AG08396 (cell line): ENCODE data around the gene ARPC4.

Experiments used
- DNase-seq: peaks from one replicate; pipeline ENCODE4 v3.0.0; 2012; ENCODE audit warnings: low spot score, mixed read lengths

ARPC4 gene

DNA sequence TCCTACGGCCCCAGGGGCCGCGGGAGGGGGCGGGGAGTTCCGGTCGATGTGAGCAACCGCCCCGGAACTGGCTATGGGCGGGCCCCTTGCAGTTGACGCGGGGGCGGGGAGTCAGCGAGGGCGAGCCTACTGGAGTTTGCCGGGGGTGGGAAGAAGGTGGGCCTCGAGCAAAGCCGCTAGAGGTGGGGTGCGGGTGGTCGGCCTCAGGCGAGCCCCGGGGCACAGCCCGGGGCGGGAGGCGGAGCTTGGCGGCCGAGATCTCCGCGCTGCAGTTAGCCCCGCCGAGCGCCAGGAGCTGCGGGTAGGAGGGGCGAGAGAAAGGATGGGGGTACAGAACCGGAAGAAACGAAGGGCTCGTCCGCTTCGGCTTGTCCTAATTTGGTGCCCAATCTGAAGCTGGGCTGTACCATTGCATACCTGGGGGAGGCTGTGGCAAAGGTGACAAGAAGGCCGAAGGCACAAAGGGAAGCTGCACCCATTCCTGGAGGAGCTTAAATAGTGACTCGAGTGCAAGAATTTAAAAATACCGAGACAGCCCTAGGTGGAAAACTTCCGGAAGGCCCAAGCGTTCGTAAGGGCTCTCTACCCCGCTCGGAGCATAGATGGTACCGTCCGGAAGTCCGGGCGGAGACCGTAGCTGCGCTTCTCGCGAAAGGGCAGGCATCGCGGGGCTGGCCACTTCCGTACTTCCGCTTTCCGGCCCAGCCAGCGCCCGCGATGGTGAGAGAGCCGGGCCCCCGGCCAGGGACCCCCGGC lies at the start of gene ARPC4, which contains the start of gene TADA3:
Gene ARPC4, plus strand, starts transcription at position 678 of the 756 bp plus-strand sequence. Its CDS starts 40 bp downstream, at position 718.
Gene TADA3, minus strand, starts transcription at position 69 of the 756 bp plus-strand sequence. CDS start 1,007 bp downstream, outside the sequence.
- DNase-seq = peak; percentile 95

DNA sequence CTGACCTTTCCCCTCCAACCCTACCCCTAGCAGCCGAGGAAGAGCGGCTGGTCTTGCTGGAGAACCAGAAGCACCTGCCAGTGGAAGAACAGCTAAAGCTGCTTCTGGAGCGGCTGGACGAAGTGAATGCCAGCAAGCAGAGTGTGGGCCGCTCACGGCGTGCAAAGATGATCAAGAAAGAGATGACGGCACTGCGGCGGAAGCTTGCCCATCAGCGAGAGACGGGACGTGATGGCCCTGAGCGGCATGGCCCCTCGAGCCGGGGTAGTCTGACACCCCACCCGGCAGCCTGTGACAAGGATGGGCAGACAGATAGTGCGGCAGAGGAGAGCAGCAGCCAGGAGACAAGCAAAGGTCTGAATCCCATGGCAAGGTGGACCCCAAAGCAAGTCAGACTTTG lies 49.3 kb upstream of the ARPC4 start:
- no peak for DNase-seq

DNA sequence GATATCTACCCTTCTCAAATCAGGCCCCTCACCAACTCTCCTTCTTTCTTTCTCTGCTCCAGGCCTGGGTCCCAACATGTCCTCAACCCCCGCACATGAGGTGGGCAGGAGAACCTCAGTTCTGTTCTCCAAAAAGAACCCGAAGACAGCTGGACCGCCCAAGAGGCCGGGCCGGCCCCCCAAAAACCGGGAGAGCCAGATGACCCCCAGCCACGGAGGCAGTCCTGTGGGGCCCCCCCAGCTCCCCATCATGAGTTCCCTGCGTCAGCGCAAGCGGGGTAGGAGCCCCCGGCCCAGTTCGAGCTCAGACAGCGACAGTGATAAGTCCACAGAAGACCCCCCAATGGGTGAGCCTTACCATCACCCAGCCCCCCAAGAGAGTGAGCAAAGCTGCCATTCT lies 48.7 kb upstream of the ARPC4 start:
- no peak for DNase-seq

DNA sequence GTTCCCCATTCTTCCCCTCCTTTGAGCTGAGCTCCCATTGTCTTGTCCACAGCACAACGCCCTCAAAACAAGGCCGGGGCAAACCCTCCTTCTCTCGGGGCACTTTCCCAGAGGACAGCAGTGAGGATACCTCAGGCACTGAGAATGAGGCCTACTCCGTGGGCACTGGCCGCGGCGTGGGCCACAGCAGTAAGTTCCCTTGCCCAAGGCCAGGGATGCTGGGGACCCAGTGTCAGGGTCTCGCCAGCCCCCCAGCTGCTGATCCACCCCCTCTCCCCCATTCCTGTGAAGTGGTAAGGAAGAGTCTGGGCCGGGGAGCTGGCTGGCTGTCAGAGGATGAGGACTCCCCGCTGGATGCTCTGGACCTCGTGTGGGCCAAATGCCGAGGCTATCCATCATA lies 47.4 kb upstream of the ARPC4 start:
- no peak for DNase-seq

DNA sequence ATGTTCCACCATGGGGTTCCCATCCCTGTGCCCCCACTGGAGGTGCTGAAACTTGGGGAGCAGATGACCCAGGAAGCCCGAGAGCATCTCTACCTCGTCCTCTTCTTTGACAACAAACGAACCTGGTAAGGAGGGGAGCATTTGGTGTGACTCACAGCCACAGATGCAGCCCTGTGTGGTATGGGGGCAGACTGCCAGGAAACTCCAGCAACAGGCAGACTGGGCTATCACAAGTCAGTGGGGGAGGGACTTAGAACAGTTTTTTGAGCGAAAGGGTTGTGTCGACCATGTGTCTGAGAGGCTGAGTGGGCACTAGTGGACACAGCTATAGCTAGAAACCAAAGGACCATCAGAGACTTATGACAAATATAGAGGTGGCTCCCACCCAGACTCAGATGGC lies 46.6 kb upstream of the ARPC4 start:
- DNase-seq = peak; percentile 80

DNA sequence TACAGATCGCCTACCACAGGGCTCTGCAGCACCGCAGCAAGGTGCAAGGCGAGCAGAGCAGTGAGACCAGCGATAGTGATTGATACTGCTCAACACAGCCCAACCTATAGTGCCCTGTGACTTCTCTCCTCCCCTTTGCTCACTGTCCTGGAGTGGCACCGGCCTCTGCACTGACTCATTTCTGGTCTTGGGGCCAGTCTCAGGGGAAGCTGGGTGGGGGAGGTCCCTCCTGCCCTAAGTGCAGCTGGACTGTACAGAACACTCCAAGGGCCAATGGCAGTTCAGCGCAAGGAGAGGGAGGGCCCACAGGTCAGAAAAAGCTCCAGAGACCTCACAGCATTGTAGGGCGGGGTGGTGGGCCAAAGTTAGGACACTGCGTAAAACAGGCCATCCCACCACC lies 45.6 kb upstream of the ARPC4 start:
- no peak for DNase-seq

DNA sequence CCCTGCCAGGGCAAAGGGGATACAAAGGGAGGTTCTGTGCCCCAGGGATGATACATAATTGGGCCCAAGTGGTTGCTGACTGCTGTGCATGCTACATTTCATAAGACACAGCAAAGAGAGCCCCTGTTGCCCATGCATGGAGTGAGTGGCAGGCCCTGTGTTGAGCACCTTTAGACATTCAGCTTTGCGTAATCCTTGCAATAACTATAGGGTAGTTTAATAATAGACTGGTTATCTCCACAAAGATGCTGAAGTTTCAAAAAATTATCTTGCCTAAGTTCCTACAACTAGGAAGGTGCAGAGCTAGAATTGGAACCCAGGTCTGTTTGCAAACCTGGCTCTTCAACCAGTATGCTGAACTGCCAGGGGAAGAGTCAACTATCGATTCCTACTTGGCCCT lies 44.9 kb upstream of the ARPC4 start:
- no peak for DNase-seq

DNA sequence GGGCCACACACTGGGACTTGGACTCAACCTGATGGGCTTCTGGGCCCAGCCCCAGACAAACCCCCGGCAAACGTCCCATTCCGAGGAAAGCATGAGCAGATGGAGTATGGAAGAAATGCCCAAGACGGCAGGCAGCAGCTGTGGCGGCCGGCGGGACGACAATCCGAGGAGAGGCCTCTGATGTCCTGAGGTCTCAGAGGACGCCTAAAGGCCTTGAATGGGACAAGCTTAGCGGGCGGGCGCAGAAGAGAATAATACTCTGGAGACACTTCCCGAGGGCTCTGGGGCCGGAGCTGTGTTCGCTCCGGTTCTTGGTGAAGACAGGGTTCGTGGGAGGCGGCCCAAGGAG lies 43.6 kb upstream of the ARPC4 start:
- no peak for DNase-seq

DNA sequence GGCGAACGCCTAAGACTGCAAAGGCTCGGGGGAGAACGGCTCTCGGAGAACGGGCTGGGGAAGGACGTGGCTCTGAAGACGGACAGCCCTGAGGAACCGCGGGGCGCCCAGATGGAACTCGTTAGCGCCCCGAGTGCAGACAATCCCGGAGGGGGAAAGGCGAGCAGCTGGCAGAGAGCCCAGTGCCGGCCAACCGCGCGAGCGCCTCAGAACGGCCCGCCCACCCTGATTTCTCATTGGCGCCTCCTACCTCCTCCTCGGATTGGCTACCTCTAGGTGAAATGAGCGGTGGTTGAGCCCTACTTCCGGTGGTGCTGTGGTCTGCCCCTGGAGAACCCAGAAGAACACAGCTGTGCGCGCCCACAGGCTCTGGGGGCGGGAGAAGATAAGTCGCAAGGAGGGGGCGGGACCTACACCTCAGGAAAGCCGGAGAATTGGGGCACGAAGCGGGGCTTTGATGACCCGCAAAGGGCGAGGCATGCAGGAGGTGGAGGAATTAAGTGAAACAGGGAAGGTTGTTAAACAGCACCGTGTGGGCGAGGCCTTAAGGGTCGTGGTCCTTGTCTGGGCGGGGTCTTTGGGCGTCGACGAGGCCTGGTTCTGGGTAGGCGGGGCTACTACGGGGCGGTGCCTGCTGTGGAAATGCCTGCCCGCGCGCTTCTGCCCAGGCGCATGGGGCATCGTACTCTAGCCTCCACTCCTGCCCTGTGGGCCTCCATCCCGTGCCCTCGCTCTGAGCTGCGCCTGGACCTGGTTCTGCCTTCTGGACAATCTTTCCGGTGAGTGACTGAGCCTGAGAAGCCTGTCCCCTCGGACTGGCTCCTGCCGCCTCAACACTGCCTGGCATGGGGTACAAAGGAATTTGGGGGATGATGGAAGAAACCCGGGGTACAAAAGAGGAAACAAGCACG lies 43.0 kb upstream of the ARPC4 start, which contains the start of gene OGG1:
Gene OGG1, plus strand, starts transcription at position 308 of the 911 bp plus-strand sequence. Its CDS starts 335 bp downstream, at position 643.
- peak; percentile 97 for DNase-seq

DNA sequence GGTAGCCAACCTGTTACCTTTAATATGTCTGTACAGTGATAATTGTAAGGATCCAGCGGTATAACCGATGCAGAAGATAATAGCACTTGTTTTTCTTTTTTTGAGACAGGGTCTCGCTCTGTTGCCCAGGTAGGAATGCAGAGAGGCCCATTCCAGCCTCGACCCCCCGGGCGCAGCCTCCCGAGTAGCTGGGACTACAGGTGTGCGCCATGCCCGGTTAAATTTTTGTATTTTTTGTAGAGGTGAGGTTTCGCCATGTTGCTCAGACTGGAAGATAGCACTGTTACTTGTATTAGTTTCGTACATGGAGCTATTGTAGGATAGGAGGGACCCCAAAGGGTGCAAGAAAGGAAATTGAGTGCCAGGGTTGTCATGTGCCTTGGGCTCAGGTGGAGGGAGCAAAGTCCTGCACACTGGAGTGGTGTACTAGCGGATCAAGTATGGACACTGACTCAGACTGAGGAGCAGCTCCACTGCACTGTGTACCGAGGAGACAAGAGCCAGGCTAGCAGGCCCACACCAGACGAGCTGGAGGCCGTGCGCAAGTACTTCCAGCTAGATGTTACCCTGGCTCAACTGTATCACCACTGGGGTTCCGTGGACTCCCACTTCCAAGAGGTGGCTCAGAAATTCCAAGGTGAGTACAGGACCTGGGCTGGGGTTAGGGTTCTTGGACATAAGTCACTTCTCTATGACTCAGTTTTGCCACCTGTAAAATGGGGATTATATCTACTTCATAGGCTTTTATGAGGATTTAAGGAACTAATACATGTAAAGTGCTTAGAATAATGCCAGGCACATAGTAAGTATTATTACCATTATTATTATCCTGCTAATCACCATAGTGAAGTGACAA lies 42.1 kb upstream of the ARPC4 start:
- DNase-seq = no peak

DNA sequence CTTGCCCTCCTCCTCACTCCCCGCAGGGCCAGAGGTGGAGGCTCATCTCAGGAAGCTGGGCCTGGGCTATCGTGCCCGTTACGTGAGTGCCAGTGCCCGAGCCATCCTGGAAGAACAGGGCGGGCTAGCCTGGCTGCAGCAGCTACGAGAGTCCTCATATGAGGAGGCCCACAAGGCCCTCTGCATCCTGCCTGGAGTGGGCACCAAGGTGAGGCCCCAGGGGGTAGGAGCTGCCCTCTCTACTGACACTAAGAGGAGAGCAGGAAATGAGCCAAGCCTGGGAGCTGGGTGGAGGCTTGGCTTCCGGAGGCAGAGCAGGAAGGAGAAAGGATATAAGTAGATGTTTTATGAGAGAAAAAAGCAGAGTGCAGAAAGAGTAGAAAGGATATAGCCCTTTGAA lies 38.2 kb upstream of the ARPC4 start:
- DNase-seq = no peak

DNA sequence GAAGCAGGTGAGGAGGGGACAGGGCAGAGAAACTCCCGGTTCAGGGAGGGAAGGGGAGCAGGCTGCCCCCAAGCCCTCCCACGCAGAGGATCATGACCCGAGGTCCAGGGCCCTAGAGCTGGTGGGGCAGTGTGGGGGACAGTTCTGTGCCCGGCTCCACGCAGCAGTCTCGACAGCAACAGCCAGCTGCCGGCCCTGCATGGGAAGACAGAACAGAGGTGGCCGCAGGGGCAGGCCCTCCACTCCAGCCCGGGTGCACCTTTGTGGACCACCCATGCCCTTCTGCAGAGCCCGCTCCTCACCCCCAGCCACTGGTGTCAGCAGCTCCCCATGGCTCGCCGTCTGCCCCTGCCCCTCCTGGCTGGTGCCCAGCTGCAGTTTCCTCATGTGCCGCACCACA lies 35.5 kb upstream of the ARPC4 start:
- DNase-seq = no peak

DNA sequence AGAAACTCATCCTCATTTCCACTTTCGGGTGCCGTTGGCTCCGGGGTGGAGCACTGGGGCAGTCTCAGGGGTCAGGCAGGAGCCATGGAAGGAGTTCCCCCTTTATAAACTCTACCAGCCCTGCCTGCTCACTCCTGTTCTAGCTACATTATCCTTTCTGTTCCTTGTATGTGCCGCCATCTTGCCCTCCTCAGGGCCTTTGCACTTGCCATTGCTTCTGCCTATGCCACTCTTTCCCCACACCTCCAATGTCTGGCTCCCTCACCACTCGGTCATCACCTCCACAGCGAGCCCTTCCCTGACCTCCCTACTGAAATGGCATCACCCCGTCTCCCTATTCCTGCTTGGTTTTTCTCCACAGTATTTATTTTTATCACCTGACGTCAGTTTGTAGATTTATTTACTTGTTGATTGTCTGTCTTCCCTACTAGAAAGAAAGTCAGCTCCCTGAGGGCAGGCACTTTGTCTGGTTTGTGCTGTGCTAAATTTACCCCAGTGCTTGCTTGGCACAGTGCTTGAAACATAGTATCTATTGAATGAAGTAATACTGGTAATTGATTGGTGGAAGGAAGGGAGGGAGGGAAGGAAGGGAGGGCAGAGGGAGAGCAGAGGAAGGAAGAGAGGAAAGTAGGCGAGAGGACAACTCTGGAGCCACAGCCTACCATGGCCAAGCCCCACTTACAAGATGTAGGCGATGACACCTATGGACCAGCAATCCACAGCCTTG lies 31.9 kb upstream of the ARPC4 start:
- no peak for DNase-seq

DNA sequence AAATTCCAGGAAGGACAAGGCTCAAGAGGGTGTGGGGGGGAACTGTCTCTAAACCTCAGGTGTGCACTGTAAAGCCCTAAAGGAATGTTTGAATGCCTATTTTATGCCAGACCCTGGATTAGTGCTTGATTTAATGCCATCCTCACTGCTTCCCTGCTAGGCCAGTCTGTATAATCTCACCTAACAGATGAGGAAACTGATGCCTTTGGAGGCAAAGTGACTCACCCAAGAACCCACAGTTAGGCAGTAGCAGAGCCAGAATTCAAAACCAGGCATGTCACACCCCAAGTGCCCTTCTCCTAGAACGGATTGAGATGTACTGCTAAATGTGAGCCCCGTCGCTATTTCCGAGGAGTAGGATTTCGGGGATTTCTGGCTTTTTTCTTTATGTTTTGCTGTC lies 31.0 kb upstream of the ARPC4 start:
- DNase-seq = no peak

DNA sequence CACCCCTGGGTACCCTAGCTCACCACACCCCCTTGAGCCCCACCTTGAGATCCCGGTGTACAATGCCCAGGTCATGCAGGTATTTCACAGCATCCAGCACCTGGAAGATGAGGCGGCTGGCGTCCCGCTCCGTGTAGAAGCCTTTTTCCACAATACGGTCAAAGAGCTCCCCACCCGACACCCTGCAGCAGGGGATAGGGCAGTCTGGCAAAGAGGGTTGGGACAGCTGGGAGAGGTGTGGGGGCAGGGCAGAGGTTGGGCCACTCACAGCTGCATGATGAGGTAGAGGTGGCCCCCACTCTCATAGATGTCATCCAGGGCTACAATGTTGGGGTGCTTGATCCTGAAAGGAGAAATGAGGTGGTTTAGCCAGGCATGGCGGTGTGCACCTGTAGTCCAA lies 30.0 kb upstream of the ARPC4 start:
- no peak for DNase-seq

DNA sequence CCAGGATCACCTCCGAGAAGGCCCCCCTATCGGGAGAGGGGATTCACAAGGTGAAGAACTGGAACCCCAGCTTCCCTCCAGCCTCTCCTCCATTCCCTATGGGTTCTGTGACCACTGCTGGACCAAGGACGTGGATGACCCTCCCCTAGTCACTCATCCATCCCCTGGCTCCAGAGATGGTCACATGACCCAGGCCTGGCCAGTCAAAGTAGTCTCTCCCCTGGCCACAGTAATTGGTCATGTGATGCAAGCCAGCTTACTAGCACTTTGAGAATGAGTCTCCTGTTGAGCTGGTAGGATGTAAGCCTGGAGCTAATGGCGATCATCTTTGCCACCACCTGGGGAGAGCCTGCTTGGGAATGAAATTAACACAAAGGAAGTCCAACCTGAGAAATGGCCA lies 27.0 kb upstream of the ARPC4 start:
- no peak for DNase-seq

DNA sequence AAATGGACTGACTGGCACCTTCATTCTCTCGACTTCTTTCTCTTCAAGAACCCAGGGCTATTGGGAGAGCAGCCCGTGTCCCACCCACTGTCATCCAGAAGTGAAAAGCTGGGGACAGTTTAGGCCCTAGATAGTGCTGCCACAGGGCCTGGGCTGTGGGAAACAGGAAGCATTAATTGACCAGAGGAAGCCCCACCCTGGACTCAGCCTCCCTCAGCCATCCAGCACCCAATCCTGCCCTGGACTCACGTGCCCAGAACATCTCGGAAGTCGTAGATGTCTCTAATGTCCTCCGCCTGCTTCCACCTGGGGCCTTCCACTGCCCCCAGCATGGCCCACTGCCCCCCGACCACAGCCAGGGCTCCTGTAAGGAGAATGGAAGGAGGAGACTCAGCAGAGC lies 25.5 kb upstream of the ARPC4 start:
- no peak for DNase-seq

DNA sequence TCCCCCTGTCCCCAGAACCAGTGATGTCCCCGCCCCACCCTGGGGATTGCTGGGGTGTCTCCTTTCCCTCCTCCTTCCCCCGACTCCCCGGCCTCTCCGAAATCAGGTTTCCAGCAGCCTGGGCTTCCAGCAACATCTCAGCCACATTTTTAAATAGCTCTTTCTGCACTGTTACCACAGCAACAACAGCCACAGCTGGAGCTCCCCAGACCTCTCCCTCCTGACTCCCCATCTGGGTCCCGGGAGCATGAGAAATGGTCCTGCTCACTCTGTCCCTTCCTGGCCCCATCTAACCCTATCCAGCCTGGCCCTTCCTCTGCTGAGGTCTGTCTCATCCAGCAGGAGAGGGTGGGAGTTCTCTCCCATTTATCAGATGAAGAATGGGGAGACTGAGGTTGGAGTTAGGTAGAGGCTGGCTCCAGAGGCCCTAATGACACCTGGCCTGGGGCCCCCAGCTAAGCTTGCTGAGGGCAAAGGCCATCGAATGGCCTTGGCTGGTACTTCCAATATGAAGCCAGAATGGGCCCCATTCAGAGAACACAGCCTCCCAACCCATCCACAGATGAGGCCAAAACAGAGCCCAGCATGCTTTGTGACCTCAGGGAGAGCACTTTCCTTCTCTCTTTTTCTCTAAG lies 24.6 kb upstream of the ARPC4 start:
- peak; percentile 37 for DNase-seq

DNA sequence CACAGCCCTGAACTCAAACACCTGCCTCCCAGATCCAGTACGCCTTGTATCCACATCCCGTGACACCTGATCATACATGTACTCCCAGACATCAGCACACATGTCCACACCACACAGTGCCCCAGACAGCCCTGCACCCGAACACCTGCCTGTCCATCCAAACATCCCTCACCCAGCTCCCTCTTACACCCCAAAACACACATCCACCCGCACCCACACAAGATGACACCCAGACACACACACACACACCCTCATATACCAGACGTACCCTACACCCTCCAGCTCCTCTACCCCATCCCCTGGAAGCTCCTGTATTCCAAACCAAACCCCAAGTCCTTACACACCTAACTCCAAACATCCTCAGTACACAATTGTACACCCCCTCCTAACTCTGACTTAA lies 23.9 kb upstream of the ARPC4 start:
- no peak for DNase-seq

DNA sequence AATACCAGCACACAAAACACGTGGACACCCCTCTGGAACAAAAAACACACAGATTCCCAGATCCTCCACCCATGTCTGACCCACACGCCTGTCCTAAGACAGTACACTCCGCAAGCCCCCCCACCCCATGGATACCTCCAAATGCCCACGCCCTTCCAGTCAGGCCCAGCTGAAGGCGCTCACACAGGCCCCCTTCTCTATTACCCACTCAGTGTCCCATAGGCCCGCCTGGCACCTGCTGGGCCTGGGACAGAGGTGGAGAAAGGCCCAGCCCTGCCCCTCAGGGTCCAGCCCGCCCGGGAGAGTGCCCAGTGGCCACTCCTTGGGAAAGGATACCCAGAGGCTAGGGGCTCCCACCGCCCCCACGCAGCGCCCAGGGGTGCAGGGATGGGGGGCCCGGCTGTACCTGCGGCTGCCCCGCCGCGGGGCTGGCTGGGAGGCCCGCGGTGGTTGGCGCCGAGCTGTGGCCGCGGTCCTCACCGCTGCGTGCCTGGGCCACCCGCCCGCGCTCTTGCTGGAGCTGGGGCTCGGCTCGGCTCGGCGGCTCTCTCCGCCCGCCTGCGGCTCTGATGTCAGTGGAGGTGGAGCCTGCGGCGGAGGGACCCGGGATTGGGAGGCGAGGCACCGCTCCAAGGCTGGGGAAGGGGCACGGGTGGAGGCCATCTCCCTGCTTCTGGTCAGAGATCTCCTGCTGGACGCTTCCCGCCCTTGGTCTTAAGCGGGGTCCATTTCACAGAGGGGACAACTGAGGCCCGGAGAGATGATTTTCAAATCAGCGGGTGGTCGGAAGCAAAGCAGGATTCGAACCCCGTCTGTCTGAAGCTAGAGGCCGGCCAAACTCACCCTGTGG lies 23.2 kb upstream of the ARPC4 start, which contains the start of gene CAMK1:
Gene CAMK1, minus strand, starts transcription at position 522 of the 850 bp plus-strand sequence. CDS start 2,198 bp downstream, outside the sequence.
- DNase-seq = peak; percentile 92
